Activated T-cell treated with anti-CD3 and anti-CD28 coated beads, Interleukin-2, amount 50 U/mL, for 72 hours (primary cell): Measurements from ENCODE around the gene ARHGAP44. TPM values are rescaled to one million over a fixed set of nuclear protein-coding genes. Genes with fewer than 3 reads are reported as not detected.

Experiments
- ATAC-seq, 2 donors: fragments of 150-1000 bp; cut with Tn5 transposase; replicated peaks in 1 of 2; 2 replicates each; pipeline ENCODE4 v1.10.0; 2021; ENCODE audit warnings: moderate library complexity in 2 of 2, mild to moderate bottlenecking in 1 of 2
- DNase-seq, 2 donors: peaks; one replicate each; pipeline ENCODE4 v3.0.0; 2021 to 2022; ENCODE audit warnings: mixed read lengths in 1 of 2
- H3K27ac Mint-ChIP-seq: one replicate; pipeline ENCODE4 v1.8.0; 2022; ENCODE audit warnings: mild to moderate bottlenecking, moderate library complexity, mixed read lengths
- H3K27me3 Mint-ChIP-seq: one replicate; pipeline ENCODE4 v1.8.0; 2022; ENCODE audit warnings: low read depth, mixed read lengths
- H3K36me3 Mint-ChIP-seq, 2 donors: one replicate each; pipeline ENCODE4 v1.8.0; 2022; ENCODE audit warnings: mixed read lengths in 2 of 2, mild to moderate bottlenecking in 1 of 2; ENCODE audit not compliant: insufficient read depth in 2 of 2
- H3K4me1 Mint-ChIP-seq: one replicate; pipeline ENCODE4 v1.8.0; 2022; ENCODE audit warnings: low read depth, mixed read lengths
- H3K4me3 Mint-ChIP-seq, 2 donors: one replicate each; pipeline ENCODE4 v1.8.0; 2022; ENCODE audit warnings: mild to moderate bottlenecking in 2 of 2, mixed read lengths in 2 of 2, moderate library complexity in 2 of 2
- H3K9me3 Mint-ChIP-seq, 2 donors: one replicate each; pipeline ENCODE4 v1.8.0; 2022; ENCODE audit warnings: mixed read lengths in 2 of 2
- total RNA-seq, 2 donors: library from RNA; stranded (reverse); gene quantifications; one replicate each; pipeline ENCODE4 v1.2.3, GENCODE V29; 2022

The ARHGAP44 gene
- total RNA-seq, 2 donors from 2014 or later, result 0.55 TPM; not detected in 1

GRCh38 chr17:12983991-12984884 lies 194.9 kb downstream of the ARHGAP44 start:
- ATAC-seq, result no peak
- peaks cover 6% of the 10 kb centered on the region for H3K27me3 Mint-ChIP-seq
- H3K36me3 Mint-ChIP-seq, result no peaks in the 10 kb centered on the region
- H3K9me3 Mint-ChIP-seq, result no peaks in the 10 kb centered on the region
- DNase-seq, result no peak
- no peak overlapping the region for H3K27ac Mint-ChIP-seq
- no peaks in the 10 kb centered on the region for H3K4me1 Mint-ChIP-seq
- H3K4me3 Mint-ChIP-seq, result no peak overlapping the region

GRCh38 chr17:12985431-12986293 lies 196.4 kb downstream of the ARHGAP44 start:
- Mint-ChIP-seq H3K27me3 (peaks cover 6% of the 10 kb centered on the region), H3K4me3 (no peak overlapping the region), H3K9me3 (no peaks in the 10 kb centered on the region), H3K4me1 (no peaks in the 10 kb centered on the region), H3K36me3 (peaks cover 0 to 4% of the 10 kb centered on the region in 2 donors), H3K27ac (no peak overlapping the region)
- ATAC-seq (no peak), DNase-seq (no peak)

- Mint-ChIP-seq H3K4me3 (no peak overlapping the region), H3K4me1 (no peaks in the 10 kb centered on the region), H3K9me3 (no peaks in the 10 kb centered on the region), H3K27ac (no peak overlapping the region), H3K36me3 (peaks cover 3 to 9% of the 10 kb centered on the region in 2 donors), H3K27me3 (peaks cover 4% of the 10 kb centered on the region)
- no peak for DNase-seq
- ATAC-seq, result peak in 1 of 2 donors; percentile 25
Measured at GRCh38 chr17:12987120-12987519, 197.8 kb downstream of the ARHGAP44 start.

GRCh38 chr17:12990041-12990808 lies 200.9 kb downstream of the ARHGAP44 start:
- Mint-ChIP-seq H3K4me1 (no peaks in the 10 kb centered on the region), H3K27ac (no peak overlapping the region), H3K4me3 (no peak overlapping the region), H3K27me3 (no peaks in the 10 kb centered on the region), H3K36me3 (peaks cover 5 to 22% of the 10 kb centered on the region in 2 donors), H3K9me3 (no peaks in the 10 kb centered on the region)
- no peak for ATAC-seq
- no peak for DNase-seq

- Mint-ChIP-seq H3K4me1 (no peaks in the 10 kb centered on the region), H3K9me3 (no peaks in the 10 kb centered on the region), H3K27me3 (no peaks in the 10 kb centered on the region), H3K27ac (no peak overlapping the region), H3K4me3 (no peak overlapping the region), H3K36me3 (peaks cover 5 to 24% of the 10 kb centered on the region in 2 donors)
- no peak for ATAC-seq
- no peak for DNase-seq
Measured at GRCh38 chr17:12990926-12991325, 201.6 kb downstream of the ARHGAP44 start.

GRCh38 chr17:12992676-12993075 lies 203.4 kb downstream of the ARHGAP44 start:
- H3K4me3 Mint-ChIP-seq, result no peak overlapping the region
- no peaks in the 10 kb centered on the region for H3K4me1 Mint-ChIP-seq
- H3K36me3 Mint-ChIP-seq, result peaks cover 7 to 29% of the 10 kb centered on the region in 2 donors
- DNase-seq (no peak), ATAC-seq (no peak)
- no peaks in the 10 kb centered on the region for H3K9me3 Mint-ChIP-seq
- no peak overlapping the region for H3K27ac Mint-ChIP-seq
- no peaks in the 10 kb centered on the region for H3K27me3 Mint-ChIP-seq

- ATAC-seq, result no peak
- Mint-ChIP-seq H3K27ac (no peak overlapping the region), H3K4me3 (no peak overlapping the region), H3K9me3 (no peaks in the 10 kb centered on the region), H3K27me3 (no peaks in the 10 kb centered on the region), H3K36me3 (peaks cover 8 to 34% of the 10 kb centered on the region in 2 donors), H3K4me1 (no peaks in the 10 kb centered on the region)
- DNase-seq, result no peak
Measured at GRCh38 chr17:12993631-12994030, 204.3 kb downstream of the ARHGAP44 start.

- peak overlapping the region; percentile 63 for H3K27ac Mint-ChIP-seq
- H3K27me3 Mint-ChIP-seq, result no peaks in the 10 kb centered on the region
- peaks cover 8 to 34% of the 10 kb centered on the region in 2 donors for H3K36me3 Mint-ChIP-seq
Measured at GRCh38 chr17:12994341-12995074, 205.2 kb downstream of the ARHGAP44 start.

GRCh38 chr17:12995106-12995895 lies 206.0 kb downstream of the ARHGAP44 start:
- DNase-seq, result no peak
- Mint-ChIP-seq H3K27ac (peak overlapping the region; percentile 63), H3K36me3 (peaks cover 8 to 30% of the 10 kb centered on the region in 2 donors), H3K4me1 (no peaks in the 10 kb centered on the region), H3K9me3 (no peaks in the 10 kb centered on the region), H3K4me3 (no peak overlapping the region), H3K27me3 (no peaks in the 10 kb centered on the region)
- no peak for ATAC-seq

More at GRCh38 chr17:12994341-12995074, 205.2 kb downstream of the ARHGAP44 start:
- no peak overlapping the region for H3K4me3 Mint-ChIP-seq
- H3K4me1 Mint-ChIP-seq, result no peaks in the 10 kb centered on the region
- DNase-seq (no peak), ATAC-seq (no peak)
- H3K9me3 Mint-ChIP-seq, result no peaks in the 10 kb centered on the region

GRCh38 chr17:12995896-12996295 lies 206.6 kb downstream of the ARHGAP44 start:
- Mint-ChIP-seq H3K4me3 (no peak overlapping the region), H3K36me3 (peaks cover 8 to 33% of the 10 kb centered on the region in 2 donors), H3K27me3 (no peaks in the 10 kb centered on the region), H3K27ac (no peak overlapping the region), H3K4me1 (no peaks in the 10 kb centered on the region), H3K9me3 (no peaks in the 10 kb centered on the region)
- ATAC-seq (no peak), DNase-seq (no peak)

- Mint-ChIP-seq H3K27me3 (no peaks in the 10 kb centered on the region), H3K4me3 (no peak overlapping the region), H3K36me3 (peaks cover 8 to 34% of the 10 kb centered on the region in 2 donors), H3K27ac (no peak overlapping the region), H3K9me3 (no peaks in the 10 kb centered on the region), H3K4me1 (no peaks in the 10 kb centered on the region)
- ATAC-seq (no peak), DNase-seq (no peak)
Measured at GRCh38 chr17:12996357-12996756, 207.1 kb downstream of the ARHGAP44 start.
